HepG2 (cell line): Measurements from ENCODE around the gene CCDC97. TPM values are rescaled to one million over a fixed set of nuclear protein-coding genes. Genes with fewer than 3 reads are reported as not detected.

Source experiments
- ATAC-seq: fragments of 200-7000 bp; cut with Tn5 transposase; 3 replicates; pipeline ENCODE4 v1.9.1; 2020; ENCODE audit warnings: mild to moderate bottlenecking, moderate library complexity
- BruUV-seq: library from RNA; stranded (reverse); fragments of 400-500 nt; replicated peaks from 2 replicates; lab custom pipeline; 2021; lab: Mats Ljungman, UMichigan
- CTCF ChIA-PET: fragments of 300-600 bp; formaldehyde crosslinking; extraction: SDS; loops from one replicate; lab custom pipeline; 2021; ENCODE audit warnings: low total read pairs, inconsistent platforms, low intra/inter-chr PET ratio; lab: Yijun Ruan, JAX
- POLR2A ChIA-PET: fragments of 350-600 bp; sonication (Branson Sonifier 250); formaldehyde crosslinking; loops from one replicate; lab custom pipeline; 2020; ENCODE audit warnings: antibody characterized with exemption, inconsistent platforms; lab: Yijun Ruan, JAX
- DNase-seq: peaks from one replicate; pipeline ENCODE4 v3.0.0-alpha.2; 2015; ENCODE audit warnings: low spot score
- FAIRE-seq: peaks from 3 replicates; lab custom pipeline; 2011; peaks lifted over from hg19 to GRCh38; lab: Jason Lieb, UNC
- H2AFZ ChIP-seq: one replicate; pipeline ENCODE4 v1.6.1; 2011; ENCODE audit warnings: low read length, inconsistent platforms
- H3K27ac ChIP-seq: fragments of 300-600 bp; 3 replicates; pipeline ENCODE4 v1.8.0; 2011; ENCODE audit warnings: mixed run types, mild to moderate bottlenecking, mixed read lengths, low read length, inconsistent platforms; ENCODE audit not compliant: insufficient read depth; ENCODE audit errors: extremely low read length
- H3K27me3 ChIP-seq, 2 experiments: fragments of 200-600 bp in 1 of 2; 2 replicates in 1 of 2; 3 replicates in 1 of 2; pipeline versions ENCODE4 v1.6.0 to v1.8.0; 2011; ENCODE audit warnings: low read length in 2 of 2, mild to moderate bottlenecking in 2 of 2, moderate library complexity in 2 of 2, inconsistent platforms in 1 of 2; ENCODE audit not compliant: insufficient read depth in 2 of 2, control insufficient read depth in 1 of 2
- H3K36me3 ChIP-seq, 2 experiments: fragments of 200-600 bp in 1 of 2; replicated peaks in 1 of 2; 2 replicates in 1 of 2; 3 replicates in 1 of 2; pipeline versions ENCODE4 v1.5.1 to v1.8.0; 2011; ENCODE audit warnings: low read length in 2 of 2, inconsistent platforms in 1 of 2; ENCODE audit not compliant: insufficient read depth in 2 of 2, control insufficient read depth in 1 of 2
- H3K4me1 ChIP-seq: 2 replicates; pipeline ENCODE4 v1.5.1; 2012; ENCODE audit warnings: low read length, inconsistent platforms; ENCODE audit not compliant: insufficient read depth
- H3K4me2 ChIP-seq: 2 replicates; pipeline ENCODE4 v1.6.0; 2011; ENCODE audit warnings: low read depth, low read length, inconsistent platforms
- H3K4me3 ChIP-seq, 3 experiments: fragments of 200-600 bp in 1 of 3; sonication (generic), shearing (Covaris generic) in 1 of 3; replicated peaks in 1 of 3; 2 replicates each; pipeline ENCODE4 v1.5.1; 2011 to 2016; ENCODE audit warnings: low read length in 3 of 3, inconsistent platforms in 2 of 3, low read depth in 2 of 3, mild to moderate bottlenecking in 2 of 3, control low read depth in 1 of 3, mixed read lengths in 1 of 3; ENCODE audit not compliant: insufficient read depth in 1 of 3
- H3K79me2 ChIP-seq: one replicate; pipeline ENCODE4 v1.6.1; 2011; ENCODE audit warnings: low read length, inconsistent platforms; ENCODE audit not compliant: insufficient read depth
- H3K9ac ChIP-seq: 2 replicates; pipeline ENCODE4 v1.6.0; 2011; ENCODE audit warnings: mild to moderate bottlenecking, low read depth, low read length, inconsistent platforms; ENCODE audit not compliant: insufficient read depth
- H3K9me3 ChIP-seq: 2 replicates; pipeline ENCODE4 v1.5.1; 2012; ENCODE audit warnings: mild to moderate bottlenecking, low read length
- H4K20me1 ChIP-seq: 2 replicates; pipeline ENCODE4 v1.6.0; 2011; ENCODE audit warnings: inconsistent platforms, mild to moderate bottlenecking, low read length, moderate library complexity; ENCODE audit not compliant: insufficient read depth
- AGO2 ChIP-seq: fragments of 200-400 bp; formaldehyde crosslinking; optimal IDR thresholded peaks from 2 replicates; pipeline ENCODE3; 2017; ENCODE audit warnings: mild to moderate bottlenecking, low read depth, low read length, moderate library complexity
- FOSL2 ChIP-seq: sonication (generic); formaldehyde crosslinking; IDR thresholded peaks from 2 replicates; pipeline ENCODE4 v1.4.0; 2020; ENCODE audit warnings: missing genetic modification reagents
- HNF4A ChIP-seq: sonication (generic); formaldehyde crosslinking; IDR thresholded peaks from 2 replicates; pipeline ENCODE4 v1.4.0; 2020; ENCODE audit warnings: missing genetic modification reagents
- KDM5A ChIP-seq: fragments of 200-600 bp; sonication (generic); IDR thresholded peaks from 2 replicates; pipeline ENCODE4 v1.7.0; 2018; ENCODE audit warnings: antibody characterized with exemption, mild to moderate bottlenecking, low read length, borderline replicate concordance
- SKI ChIP-seq: fragments of 450-650 bp; IDR thresholded peaks from one replicate; pipeline ENCODE4 v1.6.1; 2018; ENCODE audit warnings: mild to moderate bottlenecking; ENCODE audit not compliant: partially characterized antibody
- SP2 ChIP-seq: sonication (generic); formaldehyde crosslinking; IDR thresholded peaks from 2 replicates; pipeline ENCODE4 v1.5.1; 2020; ENCODE audit warnings: mild to moderate bottlenecking, missing genetic modification reagents
- TARDBP ChIP-seq: sonication (generic); formaldehyde crosslinking; IDR thresholded peaks from 2 replicates; pipeline ENCODE4 v1.8.0; 2022; ENCODE audit warnings: mild to moderate bottlenecking, missing genetic modification reagents
- TBX2 ChIP-seq: sonication (generic); formaldehyde crosslinking; IDR thresholded peaks from 2 replicates; pipeline ENCODE4 v1.5.0; 2020; ENCODE audit warnings: missing genetic modification reagents, mild to moderate bottlenecking, borderline replicate concordance
- ZNF44 ChIP-seq: sonication (generic); formaldehyde crosslinking; IDR thresholded peaks from 2 replicates; pipeline ENCODE4 v1.5.1; 2020; ENCODE audit warnings: mild to moderate bottlenecking, missing genetic modification reagents
- WGBS: methylation state at CpG from one replicate; pipeline ENCODE4 v1.1.6; 2017; ENCODE audit warnings: low lambda C conversion rate; 5-methylcytosine and 5-hydroxymethylcytosine counted together
- in situ Hi-C: cut with HindIII; loops from 2 replicates; pipeline ENCODE4 v1.10.0; 2017; ENCODE audit warnings: low pct_unique_long_range_greater_than_20kb; ENCODE audit not compliant: extremely low pct_ligation_motif_present
- intact Hi-C: fragments of 100-400 bp; cut with micrococcal nuclease; formaldehyde crosslinking; loops from one replicate; pipeline ENCODE4 v1.10.0; 2022; ENCODE audit not compliant: unreplicated experiment
- polyA plus RNA-seq, 8 experiments: library from polyadenylated mRNA; depleted of rRNA in 3 of 8; stranded (reverse) in 7 of 8; unstranded in 1 of 8; fragments of >200 nt; fragmentation: Illumina TruSeq in 4 of 8; extraction: Trizol in 4 of 8; gene quantifications; 2 replicates each; pipeline versions ENCODE4 v1.2.1 to v1.2.3, GENCODE V29; 2011 to 2016; ENCODE audit warnings: low read depth in 4 of 8, missing spikeins in 1 of 8, mixed read lengths in 1 of 8; ENCODE audit not compliant: insufficient read depth in 1 of 8
- total RNA-seq, 5 experiments: library from RNA; depleted of rRNA; stranded (reverse); fragments of >200 nt; fragmentation: Illumina TruSeq; extraction: Trizol; gene quantifications; 2 replicates each; pipeline ENCODE4 v1.2.3, GENCODE V29; 2016; ENCODE audit warnings: low read depth in 1 of 5
- TF ChIP-seq, protein P1 (sequence below): sonication (generic); formaldehyde crosslinking; IDR thresholded peaks from 2 replicates; pipeline ENCODE4 v1.8.0; 2022; ENCODE audit warnings: missing genetic modification reagents, mild to moderate bottlenecking, borderline replicate concordance
- TF ChIP-seq, protein P2 (sequence below): sonication (generic); formaldehyde crosslinking; IDR thresholded peaks from 2 replicates; pipeline ENCODE4 v1.8.0; 2022; ENCODE audit warnings: mild to moderate bottlenecking, missing genetic modification reagents, moderate library complexity
- TF ChIP-seq, protein P3 (sequence below): sonication (generic); formaldehyde crosslinking; IDR thresholded peaks from 2 replicates; pipeline ENCODE4 v1.4.0; 2020; ENCODE audit warnings: mild to moderate bottlenecking, missing genetic modification reagents
- TF ChIP-seq, protein P4 (sequence below): IDR thresholded peaks from 2 replicates; pipeline ENCODE4 v1.6.1; 2016; ENCODE audit warnings: low read depth
- TF ChIP-seq, protein P5 (sequence below): IDR thresholded peaks from 2 replicates; pipeline ENCODE4 v1.6.1; 2016

CCDC97 gene
- total and polyA plus RNA-seq, 2 of the 13 experiments (the other 11 are each of a cell fraction or from before 2014, with no cell fraction given), result 6.2 to 7.3 TPM

DNA sequence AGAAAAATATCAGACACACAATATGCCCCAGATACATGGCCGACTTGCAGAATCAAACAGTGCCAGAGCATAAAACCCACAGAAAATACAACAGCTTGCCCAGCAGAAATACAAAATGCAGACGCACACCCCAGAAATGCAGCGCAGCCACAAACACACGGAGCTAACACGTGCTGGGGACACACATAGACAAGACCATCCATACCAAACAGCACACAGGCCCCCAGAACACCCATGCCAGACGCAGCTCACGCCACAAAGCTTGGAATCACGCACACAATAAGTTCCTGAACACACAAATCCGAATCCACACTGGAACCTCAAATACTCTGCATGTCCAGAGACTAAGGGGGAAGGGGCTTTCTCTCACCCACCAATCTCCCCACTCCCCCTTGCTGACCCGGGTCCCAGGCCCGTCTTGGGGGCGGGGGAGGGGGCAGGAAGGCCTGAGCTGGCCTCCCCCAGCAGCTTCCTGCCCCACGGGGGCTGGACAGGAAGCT is 17.2 kb downstream of the CCDC97 start:
- Histone ChIP-seq H3K4me1 (peaks cover 53% of the 10 kb centered on the region), H3K27me3 (no peaks in the 10 kb centered on the region), H3K4me2 (no peak overlapping the region)
- in situ Hi-C loops, result no loop called here
- TF ChIP-seq SP2 (CRISPR knock-in tag), result no peak
- no peak for TF ChIP-seq FOSL2 (CRISPR knock-in tag)
- TF ChIP-seq TARDBP (CRISPR knock-in tag), result no peak
- TF ChIP-seq ZNF44 (CRISPR knock-in tag), result no peak
- TF ChIP-seq, all 625 proteins: peak for 0
- DNase-seq (no peak), ATAC-seq (no peak), FAIRE-seq (no peak)
- Histone ChIP-seq H3K9ac (no peak overlapping the region), H3K36me3 (peaks cover 13 to 29% of the 10 kb centered on the region in 2 experiments; a peak in 4 of 5 replicates), H3K79me2 (peaks cover 2% of the 10 kb centered on the region), H3K27ac (no peak overlapping the region), H4K20me1 (no peaks in the 10 kb centered on the region), H2AFZ (no peak overlapping the region), H3K4me3 (no peak overlapping the region), H3K9me3 (no peaks in the 10 kb centered on the region)
- 97% methylated on average over 12 of the region's 13 CpGs for WGBS
- BruUV-seq, result no TSS peak
- ChIA-PET CTCF (no interaction called here), POLR2A (interaction anchor here (1.3 kb wide), 1 partner anchor 25 kb away, joined by 6 read pairs; no protein-coding TSS in a partner anchor)
- intact Hi-C loops, result no loop called here

DNA sequence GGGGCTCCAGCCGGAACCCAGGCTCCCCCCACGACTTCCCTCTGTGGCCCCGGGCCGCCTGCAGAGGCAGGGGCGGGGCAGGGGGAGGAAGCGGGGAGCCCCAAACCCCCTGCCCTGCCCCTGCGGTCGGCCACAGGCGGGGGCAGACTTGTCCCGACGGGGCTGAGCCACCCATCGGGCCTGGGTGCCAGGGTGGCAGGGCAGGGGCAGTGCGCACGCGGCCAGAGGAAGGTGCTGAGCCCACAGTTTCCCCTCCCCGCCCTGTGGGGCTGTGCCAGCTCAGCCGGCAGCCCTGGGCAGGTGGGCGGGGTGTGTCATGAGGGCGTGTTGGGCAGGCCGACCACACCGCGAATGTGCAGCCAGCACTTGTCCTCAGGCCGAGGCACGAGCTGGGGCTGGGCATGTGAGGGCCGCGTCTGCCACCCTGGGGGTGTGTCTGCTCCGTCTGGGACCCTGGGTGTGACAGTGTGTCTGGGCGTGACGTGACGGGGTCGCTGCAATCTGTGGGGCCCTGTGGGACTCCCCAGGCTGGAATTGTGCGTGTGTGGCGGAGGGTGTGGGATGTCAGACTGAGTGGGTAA is 17.7 kb downstream of the CCDC97 start:
- no peak for DNase-seq
- no peak overlapping the region for H2AFZ ChIP-seq
- TF ChIP-seq, protein P1, sequence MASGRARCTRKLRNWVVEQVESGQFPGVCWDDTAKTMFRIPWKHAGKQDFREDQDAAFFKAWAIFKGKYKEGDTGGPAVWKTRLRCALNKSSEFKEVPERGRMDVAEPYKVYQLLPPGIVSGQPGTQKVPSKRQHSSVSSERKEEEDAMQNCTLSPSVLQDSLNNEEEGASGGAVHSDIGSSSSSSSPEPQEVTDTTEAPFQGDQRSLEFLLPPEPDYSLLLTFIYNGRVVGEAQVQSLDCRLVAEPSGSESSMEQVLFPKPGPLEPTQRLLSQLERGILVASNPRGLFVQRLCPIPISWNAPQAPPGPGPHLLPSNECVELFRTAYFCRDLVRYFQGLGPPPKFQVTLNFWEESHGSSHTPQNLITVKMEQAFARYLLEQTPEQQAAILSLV (CRISPR knock-in tag), result no peak
- TF ChIP-seq SKI (no peak), KDM5A (no peak), TBX2 (CRISPR knock-in tag) (no peak), AGO2 (peak; percentile 87), HNF4A (no peak)
- TF ChIP-seq, protein P2, sequence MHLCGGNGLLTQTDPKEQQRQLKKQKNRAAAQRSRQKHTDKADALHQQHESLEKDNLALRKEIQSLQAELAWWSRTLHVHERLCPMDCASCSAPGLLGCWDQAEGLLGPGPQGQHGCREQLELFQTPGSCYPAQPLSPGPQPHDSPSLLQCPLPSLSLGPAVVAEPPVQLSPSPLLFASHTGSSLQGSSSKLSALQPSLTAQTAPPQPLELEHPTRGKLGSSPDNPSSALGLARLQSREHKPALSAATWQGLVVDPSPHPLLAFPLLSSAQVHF, result no peak
- TF ChIP-seq, protein P3, sequence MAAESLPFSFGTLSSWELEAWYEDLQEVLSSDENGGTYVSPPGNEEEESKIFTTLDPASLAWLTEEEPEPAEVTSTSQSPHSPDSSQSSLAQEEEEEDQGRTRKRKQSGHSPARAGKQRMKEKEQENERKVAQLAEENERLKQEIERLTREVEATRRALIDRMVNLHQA (CRISPR knock-in tag), result no peak
- TF ChIP-seq, protein P4, sequence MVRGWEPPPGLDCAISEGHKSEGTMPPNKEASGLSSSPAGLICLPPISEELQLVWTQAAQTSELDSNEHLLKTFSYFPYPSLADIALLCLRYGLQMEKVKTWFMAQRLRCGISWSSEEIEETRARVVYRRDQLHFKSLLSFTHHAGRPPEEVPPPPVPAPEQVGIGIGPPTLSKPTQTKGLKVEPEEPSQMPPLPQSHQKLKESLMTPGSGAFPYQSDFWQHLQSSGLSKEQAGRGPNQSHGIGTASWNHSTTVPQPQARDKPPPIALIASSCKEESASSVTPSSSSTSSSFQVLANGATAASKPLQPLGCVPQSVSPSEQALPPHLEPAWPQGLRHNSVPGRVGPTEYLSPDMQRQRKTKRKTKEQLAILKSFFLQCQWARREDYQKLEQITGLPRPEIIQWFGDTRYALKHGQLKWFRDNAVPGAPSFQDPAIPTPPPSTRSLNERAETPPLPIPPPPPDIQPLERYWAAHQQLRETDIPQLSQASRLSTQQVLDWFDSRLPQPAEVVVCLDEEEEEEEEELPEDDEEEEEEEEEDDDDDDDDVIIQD (CRISPR knock-in tag), result no peak
- TF ChIP-seq, protein P5, sequence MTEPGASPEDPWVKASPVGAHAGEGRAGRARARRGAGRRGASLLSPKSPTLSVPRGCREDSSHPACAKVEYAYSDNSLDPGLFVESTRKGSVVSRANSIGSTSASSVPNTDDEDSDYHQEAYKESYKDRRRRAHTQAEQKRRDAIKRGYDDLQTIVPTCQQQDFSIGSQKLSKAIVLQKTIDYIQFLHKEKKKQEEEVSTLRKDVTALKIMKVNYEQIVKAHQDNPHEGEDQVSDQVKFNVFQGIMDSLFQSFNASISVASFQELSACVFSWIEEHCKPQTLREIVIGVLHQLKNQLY, result no peak

More for the DNA sequence above, 17.7 kb downstream of the CCDC97 start:
- POLR2A ChIA-PET, result interaction anchor here (0.6 to 1.3 kb wide), 3 partner anchors 24 to 124 kb away, joined by 3 to 6 read pairs (median 3); partner anchors contain the start of gene DMAC2
- no peak overlapping the region for H3K4me3 ChIP-seq
- no TSS peak for BruUV-seq
- no peak overlapping the region for H3K27ac ChIP-seq
- H4K20me1 ChIP-seq, result no peaks in the 10 kb centered on the region
- no peak overlapping the region for H3K4me2 ChIP-seq
- no peak overlapping the region for H3K9ac ChIP-seq
- no peaks in the 10 kb centered on the region for H3K27me3 ChIP-seq
- peaks cover 48% of the 10 kb centered on the region for H3K4me1 ChIP-seq
- no peaks in the 10 kb centered on the region for H3K9me3 ChIP-seq
- WGBS, result 96% methylated on average over 6 of the region's 33 CpGs
- intact Hi-C loops, result no loop called here
- peaks cover 2% of the 10 kb centered on the region for H3K79me2 ChIP-seq
- peaks cover 14 to 34% of the 10 kb centered on the region in 2 experiments; a peak in 4 of 5 replicates for H3K36me3 ChIP-seq
- FAIRE-seq (no peak), ATAC-seq (no peak)
- in situ Hi-C loops, result no loop called here
- CTCF ChIA-PET, result no interaction called here
